Endothelial cell (in vitro differentiated cells): ENCODE results near the gene S100A11. TPM values are rescaled to one million over a fixed set of nuclear protein-coding genes. Genes with fewer than 3 reads are reported as not detected.
A peak's percentile ranks its signal among the peaks of the same experiment; 100 is the strongest.

Source experiments
- DNase-seq: peaks from one replicate; pipeline ENCODE4 v3.0.0; 2021; ENCODE audit warnings: low spot score
- H3K27ac Mint-ChIP-seq: one replicate; pipeline ENCODE4 v1.8.0; 2021; ENCODE audit warnings: mixed read lengths, inconsistent platforms; ENCODE audit not compliant: unreplicated experiment
- H3K27me3 Mint-ChIP-seq: one replicate; pipeline ENCODE4 v1.8.0; 2021; ENCODE audit warnings: mild to moderate bottlenecking, moderate library complexity, mixed read lengths, inconsistent platforms; ENCODE audit not compliant: unreplicated experiment
- H3K36me3 Mint-ChIP-seq: one replicate; pipeline ENCODE4 v1.8.0; 2021; ENCODE audit warnings: mild to moderate bottlenecking, low read depth, mixed read lengths, inconsistent platforms; ENCODE audit not compliant: unreplicated experiment
- H3K4me1 Mint-ChIP-seq: one replicate; pipeline ENCODE4 v1.8.0; 2021; ENCODE audit warnings: mild to moderate bottlenecking, mixed read lengths, inconsistent platforms; ENCODE audit not compliant: unreplicated experiment
- H3K4me3 Mint-ChIP-seq: one replicate; pipeline ENCODE4 v1.8.0; 2021; ENCODE audit warnings: mild to moderate bottlenecking, mixed read lengths, inconsistent platforms; ENCODE audit not compliant: unreplicated experiment
- H3K9me3 Mint-ChIP-seq: one replicate; pipeline ENCODE4 v1.8.0; 2021; ENCODE audit warnings: mixed read lengths, inconsistent platforms; ENCODE audit not compliant: unreplicated experiment
- CTCF ChIP-seq: fragments of 200-600 bp; sonication (generic); IDR thresholded peaks from one replicate; pipeline ENCODE4 v1.5.0; 2021; ENCODE audit warnings: antibody characterized with exemption; ENCODE audit not compliant: unreplicated experiment
- total RNA-seq: library from RNA; stranded (reverse); fragmentation: NEBNext Ultra II Directional; extraction: Animal tissue kit (Norgen Biotek cat#: 25700); gene quantifications from one replicate; pipeline ENCODE4 v1.2.1, GENCODE V29; 2021; ENCODE audit not compliant: unreplicated experiment

The S100A11 gene
- total RNA-seq, 1 donor from 2014 or later, result 1,124 TPM

- peak; percentile 70 for DNase-seq
- Mint-ChIP-seq H3K4me3 (peak overlapping the region; percentile 100), H3K27ac (peak overlapping the region; percentile 99), H3K36me3 (peaks cover 35% of the 10 kb centered on the region), H3K4me1 (peaks cover 37% of the 10 kb centered on the region), H3K9me3 (no peaks in the 10 kb centered on the region), H3K27me3 (peaks cover 14% of the 10 kb centered on the region)
- TF ChIP-seq CTCF, result peak; percentile 92
Observed at GRCh38 chr1:152034654-152035538, 1.9 kb downstream of the S100A11 start.

GRCh38 chr1:152034324-152034653 lies 2.5 kb downstream of the S100A11 start:
- H3K27me3 Mint-ChIP-seq, result peaks cover 15% of the 10 kb centered on the region
- peak overlapping the region; percentile 99 for H3K27ac Mint-ChIP-seq
- peaks cover 36% of the 10 kb centered on the region for H3K36me3 Mint-ChIP-seq

GRCh38 chr1:152029929-152030211 lies 6.9 kb downstream of the S100A11 start:
- no peak for TF ChIP-seq CTCF
- DNase-seq, result no peak
- no peak overlapping the region for H3K4me3 Mint-ChIP-seq
- H3K36me3 Mint-ChIP-seq, result peaks cover 27% of the 10 kb centered on the region
- H3K27me3 Mint-ChIP-seq, result peaks cover 6% of the 10 kb centered on the region
- H3K9me3 Mint-ChIP-seq, result no peaks in the 10 kb centered on the region
- H3K27ac Mint-ChIP-seq, result no peak overlapping the region
- H3K4me1 Mint-ChIP-seq, result peaks cover 17% of the 10 kb centered on the region

More at GRCh38 chr1:152034324-152034653, 2.5 kb downstream of the S100A11 start:
- Mint-ChIP-seq H3K4me3 (peak overlapping the region; percentile 80), H3K9me3 (no peaks in the 10 kb centered on the region), H3K4me1 (peaks cover 37% of the 10 kb centered on the region)
- DNase-seq, result no peak
- TF ChIP-seq CTCF, result no peak

GRCh38 chr1:152029144-152029928 lies 7.5 kb downstream of the S100A11 start:
- no peaks in the 10 kb centered on the region for H3K9me3 Mint-ChIP-seq
- H3K27ac Mint-ChIP-seq, result no peak overlapping the region
- TF ChIP-seq CTCF, result no peak
- no peak overlapping the region for H3K4me3 Mint-ChIP-seq
- peaks cover 27% of the 10 kb centered on the region for H3K36me3 Mint-ChIP-seq
- peaks cover 6% of the 10 kb centered on the region for H3K27me3 Mint-ChIP-seq
- H3K4me1 Mint-ChIP-seq, result peaks cover 16% of the 10 kb centered on the region
- DNase-seq, result no peak

- Mint-ChIP-seq H3K27ac (no peak overlapping the region), H3K27me3 (peaks cover 4% of the 10 kb centered on the region), H3K36me3 (peaks cover 12% of the 10 kb centered on the region), H3K9me3 (no peaks in the 10 kb centered on the region), H3K4me1 (no peaks in the 10 kb centered on the region), H3K4me3 (no peak overlapping the region)
- no peak for DNase-seq
- no peak for TF ChIP-seq CTCF
Observed at GRCh38 chr1:152026895-152027294, 9.9 kb downstream of the S100A11 start.
